GM12801 (cell line): ENCODE results near the gene RRP36.

Source experiments
- TF ChIP-seq, protein P1 (sequence below): IDR thresholded peaks from one replicate; pipeline ENCODE4 v1.5.1; 2011; ENCODE audit warnings: control low read depth; ENCODE audit not compliant: insufficient read length; ENCODE audit errors: extremely low read depth

The RRP36 gene

DNA sequence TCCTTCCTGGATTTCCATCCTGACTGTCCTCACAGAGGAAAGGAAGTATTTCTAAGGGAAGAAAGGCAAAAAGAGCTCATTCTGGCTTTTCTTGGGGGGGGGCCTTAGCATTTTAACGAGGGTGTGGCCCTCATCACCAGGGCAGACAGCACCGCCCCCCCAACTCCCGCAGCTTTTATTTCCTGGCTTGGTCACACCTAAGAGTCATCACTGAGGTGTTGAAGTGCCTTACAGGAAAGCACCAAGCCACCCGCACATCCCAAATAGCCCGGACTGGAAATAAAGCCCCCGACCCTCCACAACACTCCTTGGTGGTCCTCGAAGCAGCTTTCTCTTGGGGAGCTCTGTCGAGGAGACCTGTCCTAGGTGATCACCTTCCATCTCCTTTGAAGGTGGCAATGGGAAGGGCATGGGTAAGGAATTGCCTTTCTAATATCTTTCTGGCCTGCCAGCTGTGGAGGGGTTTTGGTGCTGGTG is 55.9 kb downstream of the RRP36 start:
- TF ChIP-seq, protein P1, sequence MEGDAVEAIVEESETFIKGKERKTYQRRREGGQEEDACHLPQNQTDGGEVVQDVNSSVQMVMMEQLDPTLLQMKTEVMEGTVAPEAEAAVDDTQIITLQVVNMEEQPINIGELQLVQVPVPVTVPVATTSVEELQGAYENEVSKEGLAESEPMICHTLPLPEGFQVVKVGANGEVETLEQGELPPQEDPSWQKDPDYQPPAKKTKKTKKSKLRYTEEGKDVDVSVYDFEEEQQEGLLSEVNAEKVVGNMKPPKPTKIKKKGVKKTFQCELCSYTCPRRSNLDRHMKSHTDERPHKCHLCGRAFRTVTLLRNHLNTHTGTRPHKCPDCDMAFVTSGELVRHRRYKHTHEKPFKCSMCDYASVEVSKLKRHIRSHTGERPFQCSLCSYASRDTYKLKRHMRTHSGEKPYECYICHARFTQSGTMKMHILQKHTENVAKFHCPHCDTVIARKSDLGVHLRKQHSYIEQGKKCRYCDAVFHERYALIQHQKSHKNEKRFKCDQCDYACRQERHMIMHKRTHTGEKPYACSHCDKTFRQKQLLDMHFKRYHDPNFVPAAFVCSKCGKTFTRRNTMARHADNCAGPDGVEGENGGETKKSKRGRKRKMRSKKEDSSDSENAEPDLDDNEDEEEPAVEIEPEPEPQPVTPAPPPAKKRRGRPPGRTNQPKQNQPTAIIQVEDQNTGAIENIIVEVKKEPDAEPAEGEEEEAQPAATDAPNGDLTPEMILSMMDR = no peak

DNA sequence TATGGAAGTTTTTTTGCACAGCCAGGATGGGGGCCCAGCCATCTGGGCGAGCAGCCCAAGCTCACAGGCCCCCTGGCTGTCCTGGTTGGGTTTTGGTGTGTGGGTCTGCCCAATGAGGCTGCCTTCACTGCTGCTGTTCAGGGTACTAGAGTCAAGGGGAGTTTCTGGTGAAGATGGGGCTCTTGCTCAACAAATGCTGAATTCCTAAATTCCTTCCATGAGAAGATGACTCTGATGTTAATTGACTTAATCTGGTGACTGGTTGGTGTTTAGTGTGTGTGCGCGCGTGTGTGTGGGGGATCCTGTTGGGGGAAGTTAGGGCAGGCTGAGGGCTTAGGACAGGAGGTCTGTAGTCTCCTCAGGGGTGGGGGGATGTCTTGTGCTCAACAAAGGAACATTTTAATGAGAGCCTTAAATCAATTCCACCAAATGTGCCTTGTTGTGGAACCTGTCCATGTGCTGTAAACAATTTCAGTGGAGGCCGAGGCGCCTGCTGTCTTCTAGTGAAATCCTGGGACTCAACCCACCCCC is 56.6 kb downstream of the RRP36 start:
- TF ChIP-seq, protein P1 = no peak

DNA sequence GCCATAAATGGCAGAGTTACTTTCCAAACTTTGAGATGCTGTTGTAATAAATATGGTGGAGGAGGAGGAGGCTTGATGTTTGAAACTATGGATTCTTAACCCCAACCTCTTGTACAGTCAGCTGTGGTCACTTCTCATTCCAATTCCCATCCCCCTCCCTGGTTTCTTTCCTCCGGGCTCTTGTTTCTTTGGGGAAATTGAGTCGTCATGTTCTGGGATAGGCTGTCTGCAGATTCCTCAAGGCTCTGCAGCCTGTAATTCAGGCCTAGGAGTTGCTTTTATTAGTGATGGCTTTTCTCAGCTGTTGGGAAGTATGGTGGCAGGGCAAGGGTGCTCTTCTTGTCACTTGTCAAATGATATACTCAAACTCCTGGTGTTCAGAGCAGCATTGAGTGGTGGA is 57.3 kb downstream of the RRP36 start:
- TF ChIP-seq, protein P1 = no peak
